C1 segment of cervical spinal cord (tissue), 14 donors: ENCODE data around the gene SMYD2.

Source experiments
- DNase-seq, 14 donors: peaks; one replicate each; lab custom pipeline; 2025; lab: John Stamatoyannopoulos, UW

The SMYD2 gene

DNA sequence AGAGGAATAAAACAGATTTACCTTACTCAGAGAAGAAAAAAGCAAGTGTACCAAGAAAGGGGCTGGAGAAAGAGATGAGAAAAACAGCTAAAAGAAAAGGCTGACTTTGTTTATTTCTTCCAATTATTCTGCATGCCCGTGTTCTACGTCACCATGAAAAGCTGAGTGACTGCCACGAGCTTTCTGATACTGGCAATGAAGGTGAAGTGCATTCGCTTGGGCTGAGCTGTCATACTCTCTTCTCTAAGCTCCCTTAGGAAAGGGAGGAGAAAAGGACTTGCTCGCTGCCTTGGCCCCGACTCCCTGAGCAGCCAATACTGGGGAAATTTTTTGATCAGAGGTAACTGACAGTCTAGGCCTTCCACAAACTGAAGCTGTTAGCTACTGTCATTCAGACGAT lies 105.4 kb downstream of the SMYD2 start:
- no peak for DNase-seq
